Esophagus (tissue), 2 donors: ENCODE results near the gene NECAB2. TPM values are rescaled to one million over a fixed set of nuclear protein-coding genes. Genes with fewer than 3 reads are reported as not detected.

Source experiments
- H3K27ac ChIP-seq, 2 donors: one replicate each; pipeline ENCODE4 v1.5.1; 2013; ENCODE audit warnings: low read depth in 2 of 2, mild to moderate bottlenecking in 2 of 2, inconsistent platforms in 1 of 2, low read length in 1 of 2, moderate library complexity in 1 of 2
- H3K27me3 ChIP-seq, 2 donors: one replicate each; pipeline ENCODE4 v1.6.1; 2013; ENCODE audit warnings: low read length in 2 of 2, control low read depth in 1 of 2, mild to moderate bottlenecking in 1 of 2; ENCODE audit not compliant: insufficient read depth in 2 of 2, control insufficient read depth in 1 of 2
- H3K36me3 ChIP-seq, 2 donors: one replicate each; pipeline ENCODE4 v1.6.1; 2013; ENCODE audit warnings: low read length in 1 of 2; ENCODE audit not compliant: control insufficient read depth in 2 of 2, insufficient read depth in 2 of 2
- H3K4me1 ChIP-seq, 2 donors: one replicate each; pipeline ENCODE4 v1.6.1; 2013; ENCODE audit warnings: low read length in 1 of 2; ENCODE audit not compliant: control insufficient read depth in 2 of 2, insufficient read depth in 2 of 2
- H3K4me3 ChIP-seq, 2 donors: one replicate each; pipeline ENCODE4 v1.5.1; 2013; ENCODE audit warnings: low read length in 2 of 2, mild to moderate bottlenecking in 2 of 2, low read depth in 1 of 2, moderate library complexity in 1 of 2
- H3K9me3 ChIP-seq, 2 donors: one replicate each; pipeline ENCODE4 v1.6.1; 2013; ENCODE audit warnings: mild to moderate bottlenecking in 2 of 2, low read depth in 1 of 2, low read length in 1 of 2, moderate library complexity in 1 of 2; ENCODE audit not compliant: control insufficient read depth in 2 of 2, insufficient read depth in 1 of 2
- WGBS, 2 donors: extraction: QIAGEN DNeasy Blood & Tissue Kit; methylation state at CpG; one replicate each; pipeline ENCODE4 v1.1.7; 2013; 5-methylcytosine and 5-hydroxymethylcytosine counted together
- polyA plus RNA-seq, 2 donors: library from polyadenylated mRNA; stranded (reverse); fragments of 200-250 nt; gene quantifications; one replicate each; pipeline ENCODE4 v1.2.3, GENCODE V29; 2013
- donor health status: healthy with polysubstance abuse.
- donor health status: Bipolar disorder and iron deficiency.

Gene NECAB2
- polyA plus RNA-seq, 2 donors: not detected

DNA sequence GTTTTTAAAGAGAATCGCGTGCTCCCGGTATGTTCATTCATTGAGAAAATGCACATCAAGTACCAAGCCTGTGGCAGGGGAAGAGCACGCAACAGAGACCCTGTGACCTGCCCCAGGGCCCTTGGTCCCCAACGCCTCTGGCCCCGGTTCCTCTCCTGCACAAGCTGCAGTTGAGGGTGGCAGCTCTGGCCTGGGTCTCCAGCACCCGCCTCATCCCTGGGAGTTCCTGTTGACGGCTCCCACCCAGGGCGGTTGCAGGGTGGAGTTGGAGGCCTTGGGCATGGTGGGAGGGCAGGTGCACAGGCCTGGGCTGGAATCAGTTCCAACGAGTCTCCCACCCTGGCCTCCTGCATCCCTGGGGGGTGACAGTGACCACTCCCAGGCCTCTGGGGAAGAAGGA is 5.0 kb downstream of the NECAB2 start:
- 76 to 82% methylated on average over 10 of the region's 10 CpGs for WGBS, 2 donors
- H3K36me3 ChIP-seq: no peaks in the 10 kb centered on the region
- peaks cover 0 to 1% of the 10 kb centered on the region in 2 donors for H3K9me3 ChIP-seq
- no peaks in the 10 kb centered on the region for H3K27me3 ChIP-seq
- H3K4me1 ChIP-seq: no peaks in the 10 kb centered on the region
- H3K27ac ChIP-seq: no peak overlapping the region
- no peak overlapping the region for H3K4me3 ChIP-seq

GRCh38 chr16:83973581-83974385 is 5.7 kb downstream of the NECAB2 start:
- H3K36me3 ChIP-seq: no peaks in the 10 kb centered on the region
- no peak overlapping the region for H3K27ac ChIP-seq
- WGBS, 2 donors: 80 to 86% methylated on average over 22 of the region's 22 CpGs
- no peaks in the 10 kb centered on the region for H3K4me1 ChIP-seq
- peaks cover 0 to 7% of the 10 kb centered on the region in 2 donors for H3K9me3 ChIP-seq
- no peaks in the 10 kb centered on the region for H3K27me3 ChIP-seq
- H3K4me3 ChIP-seq: no peak overlapping the region

DNA sequence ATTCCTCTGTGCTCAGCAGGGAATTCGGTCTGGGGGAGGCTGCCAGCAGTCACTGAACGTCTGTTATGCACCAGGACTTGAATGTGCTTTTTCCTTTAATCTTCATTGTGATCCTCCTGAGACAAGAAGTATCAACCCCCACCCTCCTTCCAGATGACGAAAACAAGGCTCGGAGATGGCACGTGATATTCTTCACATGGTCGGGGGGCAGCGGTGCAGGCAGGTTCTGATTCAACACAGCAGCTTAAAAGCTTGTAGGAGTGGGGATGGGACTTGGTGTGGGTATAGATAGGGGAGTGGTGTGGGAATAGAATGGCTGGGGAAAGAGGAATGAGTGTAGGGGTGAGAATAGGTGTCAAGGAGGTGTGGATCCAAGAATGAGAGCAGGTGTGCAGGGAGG is 6.4 kb downstream of the NECAB2 start:
- WGBS, 2 donors: 53 to 56% methylated on average over 7 of the region's 7 CpGs
- Histone ChIP-seq H3K9me3 (peaks cover 0 to 7% of the 10 kb centered on the region in 2 donors), H3K4me3 (no peak overlapping the region), H3K27ac (no peak overlapping the region), H3K27me3 (no peaks in the 10 kb centered on the region), H3K4me1 (no peaks in the 10 kb centered on the region), H3K36me3 (no peaks in the 10 kb centered on the region)

DNA sequence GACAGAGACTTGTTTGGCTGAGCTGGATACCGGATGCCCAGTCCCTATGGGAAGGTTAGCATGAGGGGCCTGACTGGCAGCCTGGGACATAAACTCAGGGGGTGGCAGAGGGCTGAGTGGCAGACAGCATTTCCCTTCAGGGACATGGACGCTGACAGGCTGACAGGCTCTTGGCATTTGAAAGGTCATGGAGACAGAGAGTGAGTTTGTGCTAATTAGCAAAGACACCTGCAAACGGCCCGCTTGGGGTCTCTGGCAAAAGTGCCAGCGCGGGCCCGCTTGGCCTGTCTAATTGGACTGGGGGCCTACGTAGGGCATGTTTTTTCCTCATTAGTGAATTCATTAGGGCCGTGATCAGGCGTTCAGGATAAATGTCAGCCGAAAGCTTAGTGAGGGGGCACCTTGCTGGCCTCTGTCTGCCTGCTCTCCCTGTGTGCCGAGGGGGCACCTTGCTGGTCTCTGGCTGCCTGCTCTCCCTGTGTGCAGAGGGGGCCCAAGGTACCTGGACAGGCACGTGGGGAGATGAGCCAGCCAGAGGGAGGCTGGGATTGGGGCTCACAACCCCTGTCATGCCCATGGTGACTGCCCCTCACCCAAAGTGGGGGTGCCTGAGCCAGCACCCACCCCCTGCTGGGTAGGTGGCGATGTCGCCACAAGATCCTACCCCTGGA is 7.7 kb downstream of the NECAB2 start:
- WGBS, 2 donors: 75 to 79% methylated on average over 15 of the region's 15 CpGs
- Histone ChIP-seq H3K4me1 (no peaks in the 10 kb centered on the region), H3K9me3 (peaks cover 0 to 7% of the 10 kb centered on the region in 2 donors), H3K36me3 (no peaks in the 10 kb centered on the region), H3K27me3 (no peaks in the 10 kb centered on the region), H3K4me3 (no peak overlapping the region), H3K27ac (no peak overlapping the region)

DNA sequence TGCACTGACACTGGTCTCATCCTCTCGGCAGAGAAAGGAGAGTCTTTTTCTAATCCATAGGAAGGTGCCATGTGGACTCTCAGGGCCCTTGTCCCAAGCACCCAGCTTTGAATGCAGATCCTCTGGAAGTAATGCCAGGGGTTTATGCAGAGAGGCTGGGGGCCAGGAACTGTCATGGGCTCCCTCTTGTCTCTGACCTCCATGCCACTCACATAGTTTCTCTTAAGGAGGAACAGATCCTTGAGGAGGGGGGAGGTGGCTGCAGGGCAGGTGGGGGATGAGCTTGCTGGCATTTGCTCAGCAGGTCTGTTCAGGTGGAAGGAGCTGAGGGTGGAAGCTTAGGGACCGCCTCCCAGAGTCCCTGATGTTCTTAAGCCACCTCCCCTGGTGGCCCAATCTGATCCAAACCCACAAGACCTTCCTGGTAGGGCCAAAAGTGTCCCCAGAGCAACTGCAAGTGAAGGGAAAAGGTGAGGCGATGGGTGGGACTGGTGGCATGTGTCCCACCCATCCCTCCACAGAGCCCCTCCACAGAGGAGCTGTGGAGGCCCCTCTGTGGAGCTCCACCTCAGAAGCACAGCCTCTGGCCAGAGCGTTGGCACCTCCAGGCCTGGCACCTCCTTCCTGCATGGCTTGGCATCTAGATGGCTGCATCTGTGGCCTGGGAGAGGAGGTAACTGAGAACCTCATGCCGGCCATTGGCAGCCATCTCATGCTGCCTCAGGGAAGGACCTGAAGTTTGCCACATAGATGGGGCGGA is 9.2 kb downstream of the NECAB2 start:
- no peaks in the 10 kb centered on the region for H3K4me1 ChIP-seq
- WGBS, 2 donors: 82 to 90% methylated on average over 6 of the region's 6 CpGs
- H3K4me3 ChIP-seq: no peak overlapping the region
- no peaks in the 10 kb centered on the region for H3K27me3 ChIP-seq
- H3K27ac ChIP-seq: no peak overlapping the region
- no peaks in the 10 kb centered on the region for H3K36me3 ChIP-seq
- peaks cover 0 to 7% of the 10 kb centered on the region in 2 donors for H3K9me3 ChIP-seq

DNA sequence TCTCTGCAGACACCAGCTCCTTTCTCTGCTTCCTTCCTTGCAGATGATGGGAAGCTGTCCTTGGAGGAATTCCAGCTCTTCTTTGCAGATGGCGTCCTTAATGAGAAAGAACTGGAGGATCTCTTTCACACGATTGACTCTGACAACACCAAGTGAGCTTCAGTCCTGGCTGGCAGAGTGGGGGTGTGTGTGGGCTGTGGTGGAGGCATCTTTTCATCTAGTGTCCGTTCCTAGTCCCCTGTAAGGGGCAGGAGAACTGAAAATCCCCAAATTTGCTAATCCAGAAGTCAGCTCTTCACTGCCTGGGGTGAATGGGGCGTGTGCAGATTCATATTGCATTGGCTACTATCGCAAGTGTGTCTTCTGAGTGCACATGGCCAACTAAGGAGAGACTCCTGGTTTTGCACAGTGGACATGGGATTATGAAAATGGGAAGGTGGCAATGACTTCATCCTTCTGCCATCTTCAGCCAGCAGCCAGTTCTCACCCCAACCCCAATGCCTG is 10.4 kb downstream of the NECAB2 start:
- 84 to 89% methylated on average over 5 of the region's 5 CpGs for WGBS, 2 donors
- no peaks in the 10 kb centered on the region for H3K27me3 ChIP-seq
- H3K36me3 ChIP-seq: no peaks in the 10 kb centered on the region
- no peak overlapping the region for H3K4me3 ChIP-seq
- H3K27ac ChIP-seq: no peak overlapping the region
- peaks cover 0 to 7% of the 10 kb centered on the region in 2 donors for H3K9me3 ChIP-seq
- H3K4me1 ChIP-seq: no peaks in the 10 kb centered on the region

DNA sequence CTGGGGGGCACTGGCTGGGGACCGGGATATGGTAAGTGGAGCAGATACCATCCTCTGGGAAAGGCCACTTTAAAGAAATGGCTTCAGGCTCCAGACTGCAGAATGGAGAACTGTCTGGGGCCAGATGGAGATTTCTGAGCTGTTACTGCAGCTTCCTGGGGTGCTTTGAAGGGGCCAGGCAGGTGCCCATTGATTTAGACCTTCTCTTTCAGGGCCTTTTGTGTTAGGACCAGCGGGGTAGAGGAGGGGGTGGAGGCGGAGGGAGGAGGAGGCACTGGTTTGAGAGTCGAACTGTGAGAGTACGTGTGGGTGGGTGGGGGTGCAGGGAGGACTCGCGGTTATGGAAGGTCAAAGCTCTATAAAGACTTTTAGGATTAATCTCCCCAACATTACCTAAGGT is 11.4 kb downstream of the NECAB2 start:
- H3K27ac ChIP-seq: no peak overlapping the region
- no peaks in the 10 kb centered on the region for H3K36me3 ChIP-seq
- no peak overlapping the region for H3K4me3 ChIP-seq
- no peaks in the 10 kb centered on the region for H3K27me3 ChIP-seq
- 88 to 89% methylated on average over 7 of the region's 7 CpGs for WGBS, 2 donors
- no peaks in the 10 kb centered on the region for H3K4me1 ChIP-seq
- H3K9me3 ChIP-seq: peaks cover 0 to 7% of the 10 kb centered on the region in 2 donors

- H3K27ac ChIP-seq: no peak overlapping the region
- H3K4me1 ChIP-seq: no peaks in the 10 kb centered on the region
- no peaks in the 10 kb centered on the region for H3K36me3 ChIP-seq
- no peaks in the 10 kb centered on the region for H3K27me3 ChIP-seq
- 92 to 94% methylated on average over 2 of the region's 2 CpGs for WGBS, 2 donors
- no peak overlapping the region for H3K4me3 ChIP-seq
- peaks cover 0 to 7% of the 10 kb centered on the region in 2 donors for H3K9me3 ChIP-seq
Observed at GRCh38 chr16:83980794-83981193, 12.8 kb downstream of the NECAB2 start.

GRCh38 chr16:83981799-83982198 is 13.8 kb downstream of the NECAB2 start:
- no peak overlapping the region for H3K27ac ChIP-seq
- no peak overlapping the region for H3K4me3 ChIP-seq
- H3K9me3 ChIP-seq: peaks cover 0 to 7% of the 10 kb centered on the region in 2 donors
- no peaks in the 10 kb centered on the region for H3K36me3 ChIP-seq
- no peaks in the 10 kb centered on the region for H3K4me1 ChIP-seq
- no peaks in the 10 kb centered on the region for H3K27me3 ChIP-seq
- WGBS, 2 donors: 96 to 97% methylated on average over 8 of the region's 8 CpGs
